C4-2B (cell line): ENCODE data around the gene FEM1A.
"Not testable (repeated sequence)": the region's sequence is repeated elsewhere in the genome, so short reads cannot be mapped to it uniquely, and the experiment has no call there.

ENCODE experiments used
- H3K27ac ChIP-seq: fragments of 450-650 bp; 2 replicates; pipeline ENCODE4 v1.5.1; 2017
- CTCF ChIP-seq: fragments of 450-650 bp; conservative IDR thresholded peaks from 2 replicates; pipeline ENCODE4 v1.5.1; 2017; ENCODE audit warnings: mild to moderate bottlenecking
- ZFX ChIP-seq: fragments of 450-650 bp; IDR thresholded peaks from 2 replicates; pipeline ENCODE4 v1.6.1; 2017

FEM1A gene

GRCh38 chr19:4817467-4818277 is 26.1 kb downstream of the FEM1A start:
- TF ChIP-seq ZFX, result no peak
- no peak for TF ChIP-seq CTCF
- no peak overlapping the region for H3K27ac ChIP-seq

GRCh38 chr19:4821265-4821664 is 29.7 kb downstream of the FEM1A start:
- no peak for TF ChIP-seq ZFX
- TF ChIP-seq CTCF, result no peak

GRCh38 chr19:4822354-4822753 is 30.8 kb downstream of the FEM1A start:
- not testable (repeated sequence) for H3K27ac ChIP-seq

More at GRCh38 chr19:4821265-4821664, 29.7 kb downstream of the FEM1A start:
- H3K27ac ChIP-seq, result no peak overlapping the region

GRCh38 chr19:4823577-4823976 is 32.0 kb downstream of the FEM1A start:
- TF ChIP-seq ZFX (no peak), CTCF (no peak)
- no peak overlapping the region for H3K27ac ChIP-seq

- TF ChIP-seq CTCF, result no peak
- TF ChIP-seq ZFX, result no peak
- H3K27ac ChIP-seq, result no peak overlapping the region
Observed at GRCh38 chr19:4829001-4829712, 37.6 kb downstream of the FEM1A start.

- TF ChIP-seq ZFX (no peak), CTCF (no peak)
- peak overlapping the region; percentile 81 for H3K27ac ChIP-seq
Observed at GRCh38 chr19:4830332-4830731, 38.8 kb downstream of the FEM1A start.

- H3K27ac ChIP-seq, result peak overlapping the region; percentile 81
- TF ChIP-seq ZFX (no peak), CTCF (no peak)
Observed at GRCh38 chr19:4830768-4831265, 39.3 kb downstream of the FEM1A start.
